H7 (cell line): Measurements from ENCODE around the gene ACBD3. TPM values are rescaled to one million over a fixed set of nuclear protein-coding genes. Genes with fewer than 3 reads are reported as not detected.

Source experiments
- DNase-seq: peaks from one replicate; pipeline ENCODE4 v3.0.0; 2012
- H3K27me3 ChIP-seq: 2 replicates; pipeline ENCODE4 v1.6.0; 2011; ENCODE audit warnings: mild to moderate bottlenecking, low read length; ENCODE audit not compliant: control insufficient read depth, insufficient read depth
- H3K36me3 ChIP-seq: replicated peaks from 2 replicates; pipeline ENCODE4 v1.5.1; 2011; ENCODE audit warnings: low read length; ENCODE audit not compliant: control insufficient read depth, insufficient read depth
- H3K4me3 ChIP-seq: 2 replicates; pipeline ENCODE4 v1.5.1; 2011; ENCODE audit warnings: low read depth, mild to moderate bottlenecking, control low read depth, low read length, moderate library complexity; ENCODE audit not compliant: insufficient read depth
- total RNA-seq: library from RNA; depleted of rRNA; stranded (reverse); fragments of >200 nt; shearing (Covaris generic); gene quantifications from 2 replicates; pipeline ENCODE4 v1.2.3, GENCODE V29; 2014

Gene ACBD3
- total RNA-seq, 1 experiment from 2014 or later: 43.7 TPM

DNA sequence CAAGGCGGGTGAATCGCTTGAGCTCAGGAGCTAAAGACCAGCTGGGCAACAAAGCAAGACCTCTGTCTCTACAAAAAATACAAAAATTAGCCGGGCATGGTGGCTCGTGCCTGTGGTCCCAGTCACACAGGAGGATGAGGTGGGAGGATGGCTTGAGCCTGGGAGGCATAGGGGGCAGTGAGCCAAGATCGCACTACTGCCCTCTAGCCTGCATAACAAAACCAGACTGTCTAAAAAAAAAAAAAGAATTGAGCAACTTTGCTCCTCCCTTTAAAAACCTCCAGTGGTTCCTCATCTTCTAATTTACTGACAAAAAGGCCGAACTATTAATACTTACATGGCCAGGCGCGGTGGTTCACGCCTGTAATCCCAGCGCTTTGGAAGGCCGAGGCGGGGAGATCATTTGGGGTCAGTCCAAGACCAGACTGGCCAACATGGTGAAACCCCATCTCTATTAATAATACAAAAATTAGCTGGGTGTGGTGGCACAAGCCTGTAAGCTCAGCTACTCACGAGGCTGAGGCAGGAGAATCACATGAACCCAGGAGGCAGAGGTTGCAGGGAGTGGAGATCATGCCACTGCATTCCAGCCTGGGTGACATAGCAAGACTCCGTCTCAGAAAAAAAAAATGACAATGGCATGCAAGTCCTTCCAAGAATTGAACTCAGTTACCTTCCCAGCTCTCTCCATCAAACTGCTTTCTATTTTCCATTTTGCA lies 4.4 kb downstream of the ACBD3 start:
- DNase-seq: peak; percentile 23
- no peak overlapping the region for H3K4me3 ChIP-seq

DNA sequence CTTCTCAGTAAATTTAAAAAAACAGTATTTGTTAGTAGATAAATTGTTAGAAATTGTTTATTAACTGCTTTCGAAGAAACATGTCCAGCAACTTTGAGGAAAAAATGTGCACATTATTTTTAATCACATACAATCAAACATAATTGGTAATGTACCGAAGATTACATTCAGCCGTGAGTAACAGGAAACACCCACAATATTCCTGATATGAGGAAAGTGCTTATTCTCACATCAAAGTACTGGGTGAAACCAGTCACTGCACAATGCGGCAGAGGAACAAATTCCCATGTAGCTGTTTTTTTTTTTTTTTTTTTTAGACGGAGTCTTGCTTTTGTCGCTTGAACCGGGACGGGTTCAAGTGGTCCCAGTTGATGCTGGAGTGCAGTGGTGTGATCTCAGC lies 9.7 kb downstream of the ACBD3 start:
- Histone ChIP-seq H3K36me3 (no peaks in the 10 kb centered on the region; the same call in 1 of the 2 replicates), H3K27me3 (no peaks in the 10 kb centered on the region), H3K4me3 (no peak overlapping the region)
- no peak for DNase-seq

More for the DNA sequence above, 4.4 kb downstream of the ACBD3 start:
- H3K36me3 ChIP-seq: no peaks in the 10 kb centered on the region; the same call in 1 of the 2 replicates
- no peaks in the 10 kb centered on the region for H3K27me3 ChIP-seq

DNA sequence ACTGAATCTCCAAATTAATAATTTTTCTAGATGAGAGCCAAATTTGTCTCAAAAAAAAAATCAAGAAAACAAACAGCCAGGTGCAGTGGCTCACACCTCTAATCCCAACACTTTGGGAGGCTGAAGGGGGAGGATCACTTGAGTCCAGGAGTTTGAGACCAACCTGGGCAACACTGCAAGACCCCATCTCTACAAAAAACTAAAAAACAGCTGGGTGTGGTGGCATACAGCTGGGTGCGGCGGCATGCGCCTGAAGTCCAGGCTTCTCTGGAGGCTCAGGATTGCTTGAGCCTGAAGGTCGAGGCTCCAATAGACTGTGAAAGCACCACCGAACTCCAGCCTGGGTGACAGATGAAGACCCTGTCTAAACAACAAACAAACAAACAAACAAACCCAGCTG lies 14.0 kb downstream of the ACBD3 start:
- DNase-seq: no peak
- Histone ChIP-seq H3K4me3 (no peak overlapping the region), H3K27me3 (no peaks in the 10 kb centered on the region), H3K36me3 (no peaks in the 10 kb centered on the region)

DNA sequence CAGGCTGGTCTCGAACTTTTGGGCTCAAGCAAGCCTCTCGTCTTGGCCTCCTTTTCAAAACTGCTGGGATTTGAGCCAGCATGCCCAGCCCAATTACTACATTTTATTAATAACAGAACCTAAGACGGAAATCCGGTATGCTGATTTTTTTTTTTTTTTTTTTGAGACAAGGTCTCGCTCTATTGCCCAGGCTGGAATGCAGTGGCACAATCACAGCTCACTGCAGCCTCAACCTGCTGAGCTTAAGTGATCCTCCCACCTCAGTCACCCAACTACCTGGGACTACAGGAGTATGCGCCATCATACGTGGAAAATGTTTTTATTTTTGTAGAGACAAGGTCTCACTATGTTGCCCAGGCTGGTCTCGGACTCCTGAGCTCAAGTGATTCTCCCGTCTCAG lies 20.2 kb downstream of the ACBD3 start:
- H3K36me3 ChIP-seq: peaks cover 5% of the 10 kb centered on the region
- DNase-seq: no peak
- H3K27me3 ChIP-seq: no peaks in the 10 kb centered on the region
- no peak overlapping the region for H3K4me3 ChIP-seq

DNA sequence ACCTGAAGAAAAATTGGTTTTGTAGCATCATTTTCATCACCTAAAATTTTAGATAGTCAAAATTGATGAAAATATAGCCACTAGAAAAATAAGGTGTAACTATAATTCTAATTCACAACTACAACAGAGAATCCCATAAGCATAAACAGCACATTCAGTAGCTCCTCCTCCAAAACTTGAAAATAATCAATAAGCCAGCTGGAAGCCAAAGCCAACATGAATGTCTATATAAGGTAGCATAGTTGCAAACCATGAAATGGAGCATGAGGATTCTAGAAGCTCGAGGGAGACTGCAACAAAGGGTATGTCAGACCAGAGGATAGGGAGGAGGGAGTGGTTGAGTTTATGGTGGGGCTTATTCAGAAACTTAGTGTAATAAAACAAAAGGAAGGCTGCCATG lies 22.4 kb downstream of the ACBD3 start:
- H3K27me3 ChIP-seq: no peaks in the 10 kb centered on the region
- H3K4me3 ChIP-seq: no peak overlapping the region
- H3K36me3 ChIP-seq: peaks cover 9% of the 10 kb centered on the region
- DNase-seq: no peak

DNA sequence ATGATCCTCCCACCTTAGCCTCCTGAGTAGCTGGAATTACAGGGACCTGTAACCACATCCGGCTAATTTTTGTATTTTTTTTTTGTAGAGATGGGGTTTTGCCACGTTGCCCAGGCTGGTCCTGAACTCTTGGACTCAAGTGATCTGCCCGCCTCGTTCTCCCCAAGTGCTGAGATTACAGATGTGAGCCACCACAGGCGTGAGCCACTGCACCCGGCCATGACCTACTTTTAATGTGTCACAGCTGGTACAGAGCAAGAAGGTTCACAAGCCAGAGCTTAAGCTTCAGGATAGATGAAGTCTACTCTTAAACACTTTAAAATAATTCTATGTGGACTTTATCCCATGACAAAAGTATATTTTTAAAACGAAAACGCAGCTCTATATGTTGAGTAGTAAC lies 23.6 kb downstream of the ACBD3 start:
- DNase-seq: no peak
- Histone ChIP-seq H3K27me3 (no peaks in the 10 kb centered on the region), H3K36me3 (peaks cover 17% of the 10 kb centered on the region), H3K4me3 (no peak overlapping the region)

DNA sequence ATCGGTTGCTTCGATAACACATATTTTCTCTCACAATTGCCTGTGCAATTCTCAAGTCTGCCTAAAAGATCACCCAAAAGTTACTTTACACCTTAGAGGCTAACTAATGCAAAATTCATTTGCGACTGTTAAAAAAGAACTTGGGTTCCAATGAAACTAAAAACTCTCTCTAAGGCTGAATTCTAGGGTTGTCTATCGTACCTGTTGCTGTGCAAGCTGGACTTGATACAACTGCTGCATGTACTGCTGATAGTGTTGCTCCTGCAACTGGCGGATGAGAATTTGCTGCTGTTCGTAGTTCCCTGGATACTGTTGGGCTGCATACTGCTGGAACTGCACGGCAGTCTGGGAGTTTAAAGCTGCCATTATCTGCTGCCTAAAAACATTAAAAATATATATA lies 27.6 kb downstream of the ACBD3 start:
- no peaks in the 10 kb centered on the region for H3K27me3 ChIP-seq
- no peak for DNase-seq
- H3K36me3 ChIP-seq: peaks cover 19% of the 10 kb centered on the region
- H3K4me3 ChIP-seq: no peak overlapping the region

DNA sequence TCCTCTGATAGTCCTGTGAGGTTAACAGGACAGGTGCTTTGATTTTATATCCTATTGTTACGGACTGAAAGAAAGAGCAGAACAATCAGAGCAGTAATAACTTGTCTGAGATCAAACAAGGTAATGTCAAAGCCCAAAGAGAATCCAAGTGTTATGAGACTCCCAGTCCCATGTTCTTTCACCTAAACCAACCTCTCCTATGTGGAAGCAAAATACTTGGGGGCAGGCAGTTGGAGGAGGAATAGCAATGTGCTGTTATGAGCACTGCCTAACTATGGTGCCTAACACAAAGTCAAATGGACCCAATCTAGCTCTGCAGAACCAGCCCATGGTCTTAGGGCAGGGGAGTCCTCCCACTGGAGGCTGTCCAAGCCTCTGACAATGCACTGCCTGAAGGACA lies 28.1 kb downstream of the ACBD3 start:
- H3K36me3 ChIP-seq: peaks cover 23% of the 10 kb centered on the region
- no peak overlapping the region for H3K4me3 ChIP-seq
- H3K27me3 ChIP-seq: no peaks in the 10 kb centered on the region
- no peak for DNase-seq

DNA sequence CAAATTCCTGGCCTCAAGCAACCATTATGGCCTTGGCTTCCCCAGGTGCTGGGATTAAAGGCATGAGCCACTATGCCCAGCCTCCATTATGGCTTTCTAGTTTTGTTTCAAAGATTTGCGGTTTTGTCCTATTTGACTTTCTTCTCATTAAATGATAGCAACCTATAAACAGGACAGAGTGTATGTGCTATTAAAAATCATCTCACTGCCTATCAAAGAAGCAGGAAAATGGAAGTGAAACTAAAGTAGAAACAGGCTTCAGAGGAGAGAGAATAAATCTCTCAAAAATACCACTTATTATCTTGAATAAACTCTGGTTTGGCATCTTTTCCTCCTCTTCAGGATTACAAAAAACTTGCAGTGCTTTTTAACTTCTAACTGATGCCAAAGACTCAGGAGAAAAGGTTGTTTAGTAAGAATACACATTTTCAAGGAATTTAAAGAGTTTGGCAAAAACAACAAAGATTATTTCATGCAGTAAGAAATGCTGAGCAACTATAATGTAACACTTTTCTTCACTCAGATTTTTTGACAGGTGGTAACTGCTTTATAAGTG lies 28.7 kb downstream of the ACBD3 start:
- H3K36me3 ChIP-seq: peaks cover 25% of the 10 kb centered on the region
- no peaks in the 10 kb centered on the region for H3K27me3 ChIP-seq
- no peak for DNase-seq
- H3K4me3 ChIP-seq: no peak overlapping the region

DNA sequence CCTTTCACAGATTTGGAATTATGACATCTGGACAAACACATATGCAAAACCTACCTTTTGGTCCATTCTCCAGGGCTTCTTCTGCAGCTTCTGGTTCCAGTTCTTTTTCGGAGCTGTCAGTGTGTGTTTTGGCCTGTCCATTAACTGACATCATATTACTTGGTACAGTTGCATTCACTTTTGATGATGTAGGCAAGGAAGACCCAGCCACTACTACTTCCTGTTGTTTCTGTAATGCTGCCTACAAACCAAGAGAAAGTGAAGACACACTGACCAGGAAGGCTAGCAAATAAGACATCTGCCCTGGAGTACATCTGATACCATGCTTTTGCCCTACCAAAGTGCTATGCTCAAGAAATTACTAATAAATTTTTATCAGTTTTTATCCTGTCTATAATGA lies 31.9 kb downstream of the ACBD3 start:
- peaks cover 28% of the 10 kb centered on the region for H3K36me3 ChIP-seq
- no peak overlapping the region for H3K4me3 ChIP-seq
- no peaks in the 10 kb centered on the region for H3K27me3 ChIP-seq
- DNase-seq: no peak

DNA sequence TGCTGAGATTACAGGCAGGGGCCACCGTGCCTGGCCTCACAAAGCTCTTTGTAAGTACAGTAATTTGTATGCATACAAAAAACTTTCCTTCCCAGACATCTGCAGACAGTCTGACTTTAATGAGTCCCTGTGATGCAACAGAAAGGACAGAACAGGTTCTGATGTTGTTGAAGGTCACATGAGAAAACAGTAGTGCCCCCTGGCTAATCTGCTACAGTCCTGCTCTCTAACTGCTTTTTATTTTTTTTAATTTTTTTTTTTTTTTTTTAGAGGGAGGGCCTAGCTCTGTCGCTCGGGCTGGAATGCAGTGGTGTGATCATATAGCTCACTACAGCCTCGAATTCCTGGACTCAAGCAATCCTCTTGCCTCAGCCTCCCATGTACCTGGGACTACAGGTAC lies 36.7 kb downstream of the ACBD3 start:
- Histone ChIP-seq H3K36me3 (peaks cover 25% of the 10 kb centered on the region), H3K4me3 (no peak overlapping the region), H3K27me3 (no peaks in the 10 kb centered on the region)
- no peak for DNase-seq

DNA sequence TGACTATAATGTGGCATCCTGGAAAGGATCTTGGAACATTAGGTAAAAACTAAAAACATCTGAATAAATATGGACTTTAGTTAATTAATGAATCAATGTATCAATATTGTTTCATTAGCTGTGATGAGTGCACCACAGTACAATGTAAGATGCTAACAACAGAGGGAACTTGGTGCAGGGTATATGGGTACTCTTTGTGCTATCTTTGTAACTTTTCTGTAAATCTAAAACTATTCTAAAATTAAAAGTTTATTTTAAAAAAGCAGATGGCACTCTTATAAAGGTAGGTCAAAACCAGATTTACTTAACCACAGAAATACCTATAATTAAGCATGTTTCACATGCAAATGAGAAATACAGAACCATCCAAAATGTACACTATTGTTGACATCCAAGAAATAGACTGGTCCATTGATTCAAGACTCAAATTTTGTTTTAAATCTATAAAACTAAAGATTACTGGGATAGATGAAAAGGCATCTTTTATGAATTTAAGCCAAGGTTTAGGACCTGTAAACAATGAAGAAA lies 38.4 kb downstream of the ACBD3 start:
- no peaks in the 10 kb centered on the region for H3K27me3 ChIP-seq
- no peak for DNase-seq
- H3K36me3 ChIP-seq: peaks cover 14% of the 10 kb centered on the region
- no peak overlapping the region for H3K4me3 ChIP-seq

DNA sequence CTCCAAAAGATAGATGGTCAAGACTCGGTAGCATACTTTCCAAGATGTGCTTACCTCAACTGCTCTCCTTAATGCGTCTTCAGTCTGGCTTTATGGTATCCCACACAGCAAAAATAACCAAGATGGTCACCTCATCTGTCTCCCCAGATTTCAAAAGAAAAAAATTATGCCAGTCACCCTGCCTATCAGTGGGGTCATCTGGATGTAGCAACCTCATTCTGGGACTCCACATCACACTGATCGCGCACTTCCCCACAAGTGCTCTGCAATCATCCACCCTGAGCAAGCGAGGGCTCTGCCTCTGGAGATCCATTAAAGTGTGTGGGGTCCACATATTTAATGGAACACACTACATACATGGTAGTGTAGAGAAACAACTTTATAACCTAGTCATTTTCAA lies 42.5 kb downstream of the ACBD3 start:
- no peak for DNase-seq
- Histone ChIP-seq H3K4me3 (no peak overlapping the region), H3K36me3 (peaks cover 7% of the 10 kb centered on the region), H3K27me3 (no peaks in the 10 kb centered on the region)

DNA sequence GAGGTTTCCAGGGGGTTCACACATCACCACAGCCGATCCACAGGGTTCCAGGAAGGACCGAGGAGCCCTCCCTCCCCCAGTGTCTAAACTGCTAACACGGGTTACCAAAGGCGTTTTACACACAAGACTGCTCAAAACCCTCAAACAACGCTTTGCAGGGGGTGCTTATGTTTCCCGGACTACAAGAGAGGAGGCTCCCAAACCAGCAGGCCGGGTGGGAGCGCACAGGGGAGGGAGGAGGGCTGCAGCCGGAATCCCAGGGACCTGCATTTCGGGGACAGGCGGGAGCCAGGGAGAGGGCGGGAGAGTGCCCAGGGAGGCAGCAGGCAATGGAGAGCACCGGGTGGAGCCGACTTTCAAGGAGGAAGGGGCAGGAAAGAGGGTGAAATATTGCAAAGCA lies 50.8 kb downstream of the ACBD3 start:
- Histone ChIP-seq H3K4me3 (0 out of 2 replicates have a peak overlapping the region, but pooled peaks have one; percentile 2), H3K36me3 (no peaks in the 10 kb centered on the region), H3K27me3 (0 out of 2 replicates have a peak, but pooled peaks cover 1% of the 10 kb centered on the region)
- peak; percentile 76 for DNase-seq

DNA sequence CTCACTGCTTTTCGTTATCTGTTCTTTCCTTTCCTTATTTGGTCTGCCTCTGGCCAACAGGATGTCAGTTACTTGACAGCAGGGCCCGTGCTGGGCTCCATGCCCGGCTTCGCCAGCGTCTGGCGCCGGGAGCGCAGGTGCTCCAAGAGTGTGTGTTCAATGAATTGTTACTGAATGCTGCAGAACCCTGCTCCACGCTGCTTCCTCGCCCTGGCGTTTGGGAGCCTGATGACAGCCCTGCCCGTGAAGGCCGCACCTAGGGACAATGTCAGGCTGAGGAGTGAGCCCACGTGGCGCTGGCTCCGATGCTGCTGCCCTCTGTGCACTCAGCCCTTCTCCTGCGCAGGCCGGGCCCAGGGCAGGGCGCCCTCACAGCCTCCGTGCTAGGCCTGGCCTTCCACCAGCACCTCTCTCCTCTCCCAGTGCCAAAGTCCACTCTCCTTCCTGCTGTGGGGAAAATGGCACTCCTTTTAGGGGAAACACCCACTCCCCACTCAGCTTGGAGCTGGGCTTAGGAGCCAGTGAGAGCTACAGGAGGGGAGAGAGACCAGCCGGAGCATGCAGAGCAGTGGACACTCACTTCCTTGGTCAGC lies 51.4 kb downstream of the ACBD3 start:
- DNase-seq: peak; percentile 57
- Histone ChIP-seq H3K4me3 (0 out of 2 replicates have a peak overlapping the region, but pooled peaks have one; percentile 2), H3K36me3 (no peaks in the 10 kb centered on the region), H3K27me3 (0 out of 2 replicates have a peak, but pooled peaks cover 1% of the 10 kb centered on the region)
